ENCODE measurements around the gene CD300A. TPM values are rescaled to one million over a fixed set of nuclear protein-coding genes. Genes with fewer than 3 reads are reported as not detected.

The CD300A gene
- total and polyA plus RNA-seq, 12 donors: 0.38 to 13.1 (median 1.4) TPM

DNA sequence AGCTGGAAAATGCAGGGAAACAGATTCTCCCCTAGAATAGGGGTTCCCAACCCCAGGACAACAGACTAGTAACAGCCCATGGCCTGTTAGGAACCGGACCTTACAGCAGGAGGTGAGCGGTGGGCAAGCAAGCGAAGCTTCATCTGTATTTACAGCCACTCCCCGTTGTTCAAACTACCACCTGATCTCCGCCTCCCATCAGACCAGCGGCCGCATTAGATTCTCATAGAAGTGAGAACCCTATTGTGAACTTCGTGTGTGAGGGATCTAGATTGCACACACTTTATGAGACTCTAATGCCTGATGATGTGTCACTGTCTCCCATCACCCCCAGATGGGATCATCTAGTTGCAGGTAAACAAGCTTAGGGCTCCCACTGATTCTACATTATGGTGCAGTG lies 61.3 kb downstream of the CD300A start:
- 88 to 93% methylated on average over 8 of the region's 8 CpGs for WGBS, 2 donors
- peak overlapping the region in 1 of 10 donors; percentile 82 for H3K27ac ChIP-seq
- no peak for DNase-seq

DNA sequence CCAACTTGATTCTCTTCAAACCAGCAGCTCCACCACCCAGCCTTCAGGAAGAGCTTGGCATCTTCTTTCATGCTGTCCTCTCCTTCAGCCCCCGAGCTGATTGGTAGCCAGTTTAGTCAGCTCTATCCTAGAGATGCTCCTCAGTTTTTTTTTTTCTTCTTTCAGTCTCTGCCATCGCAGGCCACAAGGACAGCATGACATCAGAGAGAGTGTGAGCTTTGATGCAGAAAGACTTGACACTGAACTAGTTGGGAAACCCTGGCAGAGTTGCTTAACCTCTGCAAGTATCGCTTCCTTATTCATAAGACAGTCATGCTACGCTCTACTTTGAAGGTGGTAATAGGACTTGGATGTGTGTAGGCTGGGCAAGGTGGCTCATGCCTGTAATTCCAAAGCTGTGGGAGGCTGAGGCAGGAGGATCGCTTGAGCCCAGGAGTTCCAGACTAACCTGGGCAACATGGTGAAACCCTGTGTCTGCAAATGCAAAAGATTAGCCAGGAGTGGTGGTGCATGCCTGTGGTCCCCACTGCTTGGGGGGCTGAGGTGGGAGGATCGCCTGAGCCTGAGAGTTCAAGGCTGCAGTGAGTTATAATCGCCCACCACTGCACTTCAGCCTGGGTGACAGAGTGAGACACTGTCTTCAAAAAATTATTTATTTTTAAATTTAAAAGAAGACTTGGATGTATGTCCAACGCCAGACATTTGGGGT lies 62.2 kb downstream of the CD300A start:
- peak overlapping the region in 2 of 10 donors; percentile 40 to 82 for H3K27ac ChIP-seq
- whole genome bisulfite sequencing, 2 donors: 78% methylated on average over 8 of the region's 8 CpGs
- H3K36me3 ChIP-seq: no peaks in the 10 kb centered on the region
- ATAC-seq (peak in 6 of 8 donors; percentile 24 to 68 (median 48)), DNase-seq (peak in 1 of 2 donors; percentile 34)
- peaks cover 0 to 29% (median 2%) of the 10 kb centered on the region in 7 donors for H3K27me3 ChIP-seq
- H3K4me1 ChIP-seq: peaks cover 0 to 59% (median 0%) of the 10 kb centered on the region in 9 donors
- H3K9me3 ChIP-seq: peaks cover 0 to 1% (median 0%) of the 10 kb centered on the region in 11 donors
- TF ChIP-seq, protein P1, sequence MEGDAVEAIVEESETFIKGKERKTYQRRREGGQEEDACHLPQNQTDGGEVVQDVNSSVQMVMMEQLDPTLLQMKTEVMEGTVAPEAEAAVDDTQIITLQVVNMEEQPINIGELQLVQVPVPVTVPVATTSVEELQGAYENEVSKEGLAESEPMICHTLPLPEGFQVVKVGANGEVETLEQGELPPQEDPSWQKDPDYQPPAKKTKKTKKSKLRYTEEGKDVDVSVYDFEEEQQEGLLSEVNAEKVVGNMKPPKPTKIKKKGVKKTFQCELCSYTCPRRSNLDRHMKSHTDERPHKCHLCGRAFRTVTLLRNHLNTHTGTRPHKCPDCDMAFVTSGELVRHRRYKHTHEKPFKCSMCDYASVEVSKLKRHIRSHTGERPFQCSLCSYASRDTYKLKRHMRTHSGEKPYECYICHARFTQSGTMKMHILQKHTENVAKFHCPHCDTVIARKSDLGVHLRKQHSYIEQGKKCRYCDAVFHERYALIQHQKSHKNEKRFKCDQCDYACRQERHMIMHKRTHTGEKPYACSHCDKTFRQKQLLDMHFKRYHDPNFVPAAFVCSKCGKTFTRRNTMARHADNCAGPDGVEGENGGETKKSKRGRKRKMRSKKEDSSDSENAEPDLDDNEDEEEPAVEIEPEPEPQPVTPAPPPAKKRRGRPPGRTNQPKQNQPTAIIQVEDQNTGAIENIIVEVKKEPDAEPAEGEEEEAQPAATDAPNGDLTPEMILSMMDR (IDR thresholded peaks at IDR 0.05): no peak
- intact Hi-C loops (cut with DNase I): no loop called here
- no peak overlapping the region for H3K4me3 ChIP-seq

More for the DNA sequence above, 61.3 kb downstream of the CD300A start:
- Histone ChIP-seq H3K4me1 (peaks cover 0 to 55% (median 0%) of the 10 kb centered on the region in 9 donors), H3K9me3 (peaks cover 0 to 9% (median 0%) of the 10 kb centered on the region in 11 donors), H3K36me3 (no peaks in the 10 kb centered on the region), H3K27me3 (peaks cover 0 to 28% (median 2%) of the 10 kb centered on the region in 7 donors), H3K4me3 (no peak overlapping the region)
- no peak for ATAC-seq
- intact Hi-C loops (cut with DNase I): no loop called here
- TF ChIP-seq, protein P1 (IDR thresholded peaks at IDR 0.05): no peak

DNA sequence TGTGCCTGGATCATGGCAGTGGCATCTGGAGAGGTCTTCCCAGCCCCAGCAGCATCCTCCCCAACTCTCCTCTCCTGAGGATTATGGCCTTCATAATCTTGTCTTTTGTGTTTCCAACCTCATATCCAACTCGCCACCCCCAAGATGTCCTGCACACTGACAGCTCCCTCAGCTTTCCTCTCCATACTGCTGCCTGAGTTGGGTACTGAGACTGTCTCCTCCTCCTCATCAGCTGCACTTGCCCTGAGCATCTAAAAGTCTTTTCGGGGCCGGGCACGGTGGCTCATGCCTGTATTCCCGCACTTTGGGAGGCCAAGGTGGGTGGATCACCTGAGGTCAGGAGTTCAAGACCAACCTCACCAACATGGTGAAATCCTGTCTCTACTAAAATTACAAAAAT lies 62.8 kb downstream of the CD300A start:
- TF ChIP-seq, protein P1 (IDR thresholded peaks at IDR 0.05): no peak
- Histone ChIP-seq H3K4me3 (no peak overlapping the region), H3K27me3 (peaks cover 0 to 29% (median 2%) of the 10 kb centered on the region in 7 donors), H3K27ac (peak overlapping the region in 1 of 10 donors; percentile 82), H3K36me3 (no peaks in the 10 kb centered on the region), H3K4me1 (peaks cover 0 to 55% (median 0%) of the 10 kb centered on the region in 9 donors), H3K9me3 (no peaks in the 10 kb centered on the region)
- intact Hi-C loops (cut with DNase I): no loop called here
- no peak for DNase-seq
- no peak for ATAC-seq
- 80 to 84% methylated on average over 5 of the region's 5 CpGs for WGBS, 2 donors

DNA sequence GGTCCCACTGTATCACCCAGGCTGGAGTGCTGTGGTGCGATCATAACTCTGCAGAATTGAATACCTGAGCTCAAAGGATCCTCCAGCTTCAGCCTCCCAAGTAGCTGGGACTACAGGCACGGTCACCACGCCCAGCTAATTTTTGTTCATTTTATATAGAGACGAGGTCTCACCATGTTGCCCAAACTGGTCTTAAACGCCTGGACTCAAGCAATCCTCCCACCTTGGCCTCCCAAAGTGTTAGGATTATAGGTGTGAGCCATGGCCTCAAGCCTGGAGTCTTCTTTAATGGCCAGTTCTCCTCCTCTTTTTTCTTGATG lies 64.4 kb downstream of the CD300A start:
- TF ChIP-seq, protein P1 (IDR thresholded peaks at IDR 0.05): no peak
- no peak for ATAC-seq
- intact Hi-C loops (cut with DNase I): no loop called here
- H3K27me3 ChIP-seq: peaks cover 0 to 29% (median 2%) of the 10 kb centered on the region in 7 donors
- H3K4me3 ChIP-seq: peak overlapping the region in 1 of 10 donors; percentile 39
- no peaks in the 10 kb centered on the region for H3K36me3 ChIP-seq
- H3K27ac ChIP-seq: peak overlapping the region in 1 of 10 donors; percentile 72
- DNase-seq: peak in 1 of 2 donors; percentile 1
- WGBS, 2 donors: 63 to 74% methylated on average over 5 of the region's 5 CpGs
- peaks cover 0 to 46% (median 0%) of the 10 kb centered on the region in 9 donors for H3K4me1 ChIP-seq
- H3K9me3 ChIP-seq: peaks cover 0 to 9% (median 0%) of the 10 kb centered on the region in 11 donors
